GM19397 (cell line): Measurements from ENCODE around the gene DNAJC9.
A peak's percentile ranks its signal among the peaks of the same experiment; 100 is the strongest.
"Not testable (repeated sequence)": the region's sequence is repeated elsewhere in the genome, so short reads cannot be mapped to it uniquely, and the experiment has no call there.

Experiments used
- ATAC-seq: cut with Tn5 transposase; IDR thresholded peaks from one replicate; pipeline ENCODE4 v1.9.1; 2021; ENCODE audit warnings: mild to moderate bottlenecking, moderate library complexity; ENCODE audit not compliant: unreplicated experiment

DNAJC9 gene, protein sequence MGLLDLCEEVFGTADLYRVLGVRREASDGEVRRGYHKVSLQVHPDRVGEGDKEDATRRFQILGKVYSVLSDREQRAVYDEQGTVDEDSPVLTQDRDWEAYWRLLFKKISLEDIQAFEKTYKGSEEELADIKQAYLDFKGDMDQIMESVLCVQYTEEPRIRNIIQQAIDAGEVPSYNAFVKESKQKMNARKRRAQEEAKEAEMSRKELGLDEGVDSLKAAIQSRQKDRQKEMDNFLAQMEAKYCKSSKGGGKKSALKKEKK

DNA sequence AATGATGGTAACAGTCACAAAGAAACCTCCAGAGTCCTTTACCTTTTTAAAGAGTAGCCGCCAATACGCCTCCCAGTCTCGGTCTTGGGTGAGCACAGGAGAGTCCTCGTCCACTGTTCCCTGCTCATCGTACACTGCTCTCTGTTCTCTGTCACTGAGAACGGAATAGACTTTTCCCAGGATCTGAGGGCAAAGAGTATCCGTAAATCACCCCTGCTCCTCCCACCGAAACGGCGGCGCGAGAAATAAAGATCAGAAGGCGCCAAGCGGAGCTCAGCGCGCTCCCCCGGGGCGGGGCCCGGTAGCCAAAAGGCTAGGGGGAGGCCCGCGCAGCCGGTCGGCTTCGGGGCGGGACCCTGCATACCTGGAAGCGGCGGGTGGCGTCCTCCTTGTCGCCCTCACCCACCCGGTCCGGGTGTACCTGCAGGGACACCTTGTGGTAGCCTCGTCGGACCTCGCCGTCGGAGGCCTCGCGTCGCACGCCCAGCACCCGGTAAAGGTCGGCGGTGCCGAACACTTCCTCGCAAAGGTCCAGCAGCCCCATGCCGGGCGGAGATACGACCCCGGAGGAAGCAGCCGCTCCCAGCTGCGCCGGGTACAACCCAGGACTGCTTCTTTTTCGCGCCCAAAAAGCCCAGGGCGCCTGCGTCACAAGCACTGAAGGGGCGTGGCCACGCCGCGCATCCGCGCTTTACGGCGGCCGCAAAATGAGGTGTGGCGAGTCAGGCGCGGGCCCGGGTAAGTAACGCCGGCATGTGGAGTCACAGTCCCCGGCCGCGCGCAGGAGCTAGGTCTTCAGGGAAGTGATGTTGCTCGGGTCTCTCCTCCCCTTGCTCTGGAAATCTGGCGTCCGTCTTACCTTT, at the start of gene DNAJC9:
Gene DNAJC9, minus strand, starts transcription at position 610 of the 863 bp plus-strand sequence. Its CDS starts 66 bp downstream, at position 544.
- peak; percentile 89 for ATAC-seq

DNA sequence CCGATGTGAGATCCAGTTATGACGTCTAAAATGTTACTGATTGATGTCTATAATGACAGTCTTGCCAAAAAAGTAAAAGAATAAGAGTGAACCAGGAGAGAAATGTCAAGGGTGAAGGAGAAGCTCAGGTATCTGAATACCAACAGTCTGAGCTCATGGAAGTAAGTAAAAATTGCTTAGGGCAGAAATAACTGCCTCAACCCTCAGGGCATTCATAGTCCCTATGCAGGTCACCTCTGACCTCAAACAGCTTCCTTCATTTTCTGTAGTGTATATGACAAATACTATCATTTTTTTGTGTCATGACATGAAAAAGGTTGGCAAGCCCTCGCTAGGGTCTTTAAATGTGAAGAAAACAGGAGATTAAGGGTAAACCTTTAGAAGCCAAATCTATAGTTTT, 46.4 kb upstream of the DNAJC9 start:
- no peak for ATAC-seq

DNA sequence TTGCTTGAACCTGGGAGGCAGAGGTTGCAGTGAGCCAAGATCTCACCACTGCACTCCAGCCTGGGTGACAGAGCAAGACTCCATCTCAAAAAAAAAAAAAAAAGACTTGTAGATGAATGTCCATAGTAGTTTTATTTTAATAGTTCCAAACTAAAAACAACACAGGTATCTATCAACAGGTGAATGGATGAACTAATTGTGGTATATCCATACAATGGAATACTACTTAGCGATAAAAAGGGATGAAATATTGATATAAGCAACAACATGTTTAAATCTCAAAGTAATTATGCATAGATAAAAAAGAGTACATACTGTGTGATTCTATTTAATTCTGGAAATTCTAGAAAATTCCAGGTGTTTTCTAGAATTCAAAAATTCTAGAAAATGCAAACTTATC, 42.9 kb upstream of the DNAJC9 start:
- no peak for ATAC-seq

DNA sequence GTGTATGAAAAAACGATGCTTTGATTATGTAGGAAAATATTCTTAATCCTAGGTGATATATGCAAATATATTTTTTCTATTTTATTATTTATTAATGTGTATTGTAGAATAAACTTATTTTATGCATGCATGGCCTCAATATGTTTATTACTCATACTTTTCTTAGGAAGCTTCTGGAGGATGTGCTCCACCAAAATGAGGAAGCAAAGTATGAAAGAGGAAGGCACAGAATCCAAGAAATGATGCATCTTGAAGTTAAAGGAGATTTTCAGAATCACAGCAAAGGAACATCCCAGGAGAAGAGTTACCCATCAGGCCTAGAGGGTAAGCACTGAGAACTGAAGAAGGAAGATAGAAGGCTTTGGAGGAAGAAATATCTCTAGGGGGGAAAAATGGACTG, 40.4 kb upstream of the DNAJC9 start:
- ATAC-seq = no peak

DNA sequence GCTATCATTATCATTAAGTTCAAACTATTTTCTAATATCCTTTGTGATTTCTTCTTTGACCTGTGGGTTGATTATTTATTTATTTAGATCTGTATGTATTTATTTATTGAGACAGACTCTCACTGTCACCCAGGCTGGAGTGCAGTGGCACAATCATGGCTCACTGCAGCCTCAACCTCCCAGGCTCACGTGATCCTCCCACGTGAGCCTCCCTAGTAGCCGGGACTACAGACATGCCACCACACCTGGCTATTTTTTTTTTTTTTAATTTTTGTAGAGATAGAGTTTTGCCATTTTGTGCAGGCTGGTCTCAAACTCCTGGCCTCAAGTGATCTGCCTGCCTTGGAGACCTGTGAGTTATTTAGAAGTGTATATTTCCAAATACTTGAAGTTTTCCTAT, 34.0 kb upstream of the DNAJC9 start:
- no peak for ATAC-seq

DNA sequence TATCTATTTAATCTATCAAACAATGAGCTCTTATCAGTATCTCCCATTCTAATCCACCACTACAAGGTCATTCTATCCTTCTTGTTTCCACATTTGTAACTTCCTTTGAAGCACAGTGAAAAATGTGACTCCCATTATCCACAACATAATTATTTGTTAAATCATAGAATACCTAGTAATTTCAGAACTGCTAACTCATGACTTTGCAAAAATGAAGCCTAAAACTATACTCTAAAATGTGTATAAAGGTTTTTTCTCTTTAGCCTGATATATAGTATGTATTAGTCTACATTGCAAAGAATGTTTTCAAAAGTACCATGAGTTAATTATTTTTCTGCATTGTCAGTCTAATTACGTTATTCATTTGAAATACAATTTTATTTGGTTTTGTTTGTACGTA, 17.4 kb upstream of the DNAJC9 start:
- no peak for ATAC-seq

DNA sequence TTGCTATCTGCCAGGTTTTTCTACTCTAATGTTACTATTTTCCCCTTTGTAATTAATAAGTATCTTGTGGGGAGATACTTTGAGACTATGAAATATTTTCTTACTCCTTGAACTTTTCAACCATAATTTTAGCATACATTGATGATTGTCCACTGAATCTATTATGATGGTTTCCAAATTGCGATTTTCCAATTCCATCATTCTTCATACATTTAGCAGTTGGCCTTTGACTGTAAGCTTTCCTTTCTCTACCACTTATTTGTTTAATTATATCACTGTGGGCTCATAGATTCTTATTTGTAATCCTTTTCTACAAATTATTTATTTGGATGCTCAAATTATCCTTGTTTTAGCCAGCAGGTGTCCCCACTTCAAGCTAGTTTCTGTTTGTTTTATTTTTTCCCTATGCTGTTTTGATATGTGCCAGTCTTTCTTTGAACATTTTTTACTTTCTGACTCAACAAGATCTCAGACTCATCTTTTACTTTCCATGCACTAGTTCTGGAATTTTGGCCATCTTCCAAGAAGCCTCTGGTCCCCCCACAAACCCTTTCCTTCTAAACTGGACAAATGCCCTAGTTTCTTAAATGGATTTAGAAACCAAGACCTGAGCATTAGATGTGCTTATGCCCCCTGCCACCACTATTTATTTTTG, 16.8 kb upstream of the DNAJC9 start:
- no peak for ATAC-seq

DNA sequence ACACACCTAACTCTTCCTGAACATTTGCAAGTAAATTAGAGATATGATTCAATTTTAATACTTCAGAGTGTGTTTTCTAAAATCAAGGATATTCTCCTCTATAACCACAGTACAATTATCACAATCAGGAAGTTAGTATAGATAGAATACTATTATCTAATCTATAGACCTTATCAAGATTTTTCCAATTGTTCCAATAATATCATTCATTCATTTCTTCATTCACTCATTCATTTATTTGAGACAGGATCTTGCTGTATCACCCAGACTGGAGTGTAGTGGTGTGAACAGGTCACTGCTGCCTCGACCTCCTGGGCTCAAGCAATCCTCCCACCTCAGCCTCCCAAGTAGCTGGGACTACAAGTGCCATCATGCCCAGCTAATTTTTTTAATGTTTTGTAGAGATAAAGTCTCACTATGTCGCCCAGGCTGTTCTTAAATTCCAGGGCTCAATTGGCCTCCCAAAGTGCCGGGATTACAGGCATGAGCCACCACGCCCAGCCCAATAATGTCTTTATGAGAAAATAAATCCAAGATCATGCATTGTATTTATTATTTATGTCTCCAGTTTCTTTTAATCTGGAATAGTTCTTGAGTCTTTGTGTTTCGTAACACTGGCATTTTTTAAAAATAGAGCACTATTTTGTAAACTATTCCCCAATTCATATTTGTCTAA, 16.0 kb upstream of the DNAJC9 start:
- no peak for ATAC-seq

DNA sequence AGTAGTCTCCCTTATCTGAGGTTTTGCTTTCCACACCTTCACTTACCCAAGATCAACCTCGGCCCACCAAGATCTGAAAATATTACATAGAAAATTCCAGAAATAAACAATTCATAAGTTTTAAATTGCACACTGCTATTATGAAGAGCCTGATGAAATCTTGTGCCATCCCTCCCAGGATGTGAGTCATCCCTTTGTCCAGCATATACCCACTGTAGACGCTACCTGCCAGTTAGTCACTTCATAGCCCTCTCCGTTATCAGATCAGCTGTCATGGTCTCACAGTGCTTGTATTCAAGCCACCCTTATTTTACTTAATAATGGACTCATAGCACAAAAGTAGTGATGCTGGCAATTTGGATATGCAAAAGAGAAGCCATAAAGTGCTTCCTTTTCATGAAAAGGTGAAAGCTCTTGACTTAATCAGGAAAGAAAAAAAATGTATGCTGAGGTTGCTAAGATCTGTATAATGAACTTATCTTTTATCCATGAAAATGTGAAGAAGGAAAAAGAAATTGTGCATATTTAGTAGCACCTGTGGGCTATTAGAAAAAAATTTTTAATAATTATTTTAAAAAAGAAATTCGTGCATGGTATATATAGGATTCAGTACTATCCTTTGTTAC, 15.2 kb upstream of the DNAJC9 start:
- no peak for ATAC-seq

DNA sequence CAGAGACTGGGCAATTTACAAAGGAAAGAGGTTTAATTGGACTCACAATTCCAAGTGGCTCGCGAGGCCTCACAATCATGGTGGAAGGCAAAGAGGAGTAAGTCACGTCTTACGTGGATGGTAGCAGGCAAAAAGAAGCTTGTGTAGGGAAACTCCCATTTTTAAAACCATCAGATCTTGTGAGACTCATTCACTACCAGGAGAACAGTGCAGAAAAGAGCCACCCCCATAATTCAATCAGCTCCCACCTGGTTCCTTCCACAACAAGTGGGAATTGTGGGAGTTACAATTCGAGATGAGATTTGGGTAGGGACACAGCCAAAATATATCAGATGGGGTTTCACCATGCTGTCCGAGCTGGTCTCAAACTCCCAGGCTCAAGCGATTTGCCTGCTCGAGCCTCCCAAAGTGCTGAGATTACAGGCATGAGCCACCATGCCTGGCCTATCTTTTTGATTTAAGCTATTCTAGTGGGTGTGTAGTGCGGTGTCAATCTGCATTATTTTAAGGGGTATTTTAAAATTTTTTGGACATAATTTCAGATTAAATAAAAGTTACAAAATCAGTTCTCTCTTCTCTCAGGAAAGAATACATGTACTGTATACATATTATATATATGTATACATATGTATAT, 14.4 kb upstream of the DNAJC9 start:
- no peak for ATAC-seq

DNA sequence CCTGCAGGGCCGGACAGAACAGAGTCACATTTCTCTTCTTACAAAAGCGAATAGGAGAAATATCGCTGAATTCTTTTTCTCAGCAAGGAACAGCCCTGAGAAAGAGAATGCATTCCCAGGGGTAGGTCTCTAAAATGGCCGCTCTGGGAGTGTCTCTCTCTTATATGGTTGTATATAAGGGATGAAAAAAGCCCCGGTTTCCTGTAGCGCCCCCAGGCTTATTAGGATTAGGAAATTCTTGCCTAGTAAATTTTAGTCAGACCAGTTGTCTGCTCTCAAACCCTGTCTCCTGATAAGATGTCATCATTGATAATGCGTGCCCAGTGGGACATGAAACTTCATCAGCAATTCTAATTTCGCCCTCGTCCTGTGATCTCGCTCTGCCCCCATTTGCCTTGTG, 11.6 kb upstream of the DNAJC9 start:
- not testable (repeated sequence) for ATAC-seq

DNA sequence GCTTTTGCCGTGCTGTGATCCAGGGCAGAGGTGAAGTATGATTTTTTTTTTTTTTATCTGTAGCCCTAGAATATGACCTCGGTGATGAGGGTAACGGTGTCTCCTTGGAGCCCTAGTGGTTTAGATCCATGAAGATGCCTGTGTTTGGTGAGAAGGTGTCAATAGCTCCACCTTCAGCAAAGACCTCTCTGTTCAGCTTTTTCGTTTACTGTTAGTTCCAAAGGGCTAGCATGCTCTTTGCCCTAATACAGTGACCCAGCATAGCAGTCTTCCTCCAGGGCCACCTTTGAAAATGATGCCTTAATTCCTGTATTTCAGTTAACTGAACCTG, 6.1 kb upstream of the DNAJC9 start:
- ATAC-seq = no peak

DNA sequence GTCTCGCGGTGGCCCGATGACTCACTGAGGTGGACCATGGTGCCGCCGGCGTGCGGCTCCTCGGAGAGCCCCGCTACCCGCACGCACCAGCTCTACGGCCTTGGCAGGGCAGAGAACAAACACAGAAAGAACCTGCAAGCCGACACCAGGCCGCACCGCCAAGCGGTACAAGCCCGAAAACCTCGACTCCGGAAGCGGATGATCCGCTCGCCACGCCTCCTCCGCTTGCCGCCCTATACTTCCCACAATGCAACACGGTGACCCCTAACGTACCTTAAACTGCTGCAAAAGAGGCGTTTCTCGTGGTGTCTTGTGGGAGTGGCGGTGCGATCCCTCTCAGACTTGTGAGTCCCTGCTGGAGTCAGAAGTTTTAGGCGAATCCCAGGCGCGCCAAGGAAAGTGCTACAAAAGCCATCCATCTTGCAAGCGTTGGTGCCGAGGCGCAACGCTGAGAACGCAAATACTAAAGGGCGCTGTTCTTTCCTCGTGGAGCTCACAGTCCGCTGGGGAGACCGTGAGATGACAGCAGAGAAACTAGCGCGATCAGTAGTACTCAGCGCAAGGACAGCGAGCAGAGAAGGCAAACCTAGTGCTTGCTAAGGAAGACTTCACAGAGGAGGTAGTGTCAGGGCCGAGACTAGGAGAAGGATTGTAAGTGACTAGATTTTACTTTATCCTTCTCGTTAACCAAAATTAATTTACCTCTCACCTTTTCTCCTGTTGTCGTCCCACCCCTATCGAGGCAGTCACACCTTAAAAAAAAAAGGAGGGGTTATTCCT, 5.6 kb upstream of the DNAJC9 start, which contains the start of gene MRPS16:
Gene MRPS16, minus strand, starts transcription at position 200 of the 780 bp plus-strand sequence. Its CDS starts 162 bp downstream, at position 38.
- ATAC-seq = peak; percentile 84

DNA sequence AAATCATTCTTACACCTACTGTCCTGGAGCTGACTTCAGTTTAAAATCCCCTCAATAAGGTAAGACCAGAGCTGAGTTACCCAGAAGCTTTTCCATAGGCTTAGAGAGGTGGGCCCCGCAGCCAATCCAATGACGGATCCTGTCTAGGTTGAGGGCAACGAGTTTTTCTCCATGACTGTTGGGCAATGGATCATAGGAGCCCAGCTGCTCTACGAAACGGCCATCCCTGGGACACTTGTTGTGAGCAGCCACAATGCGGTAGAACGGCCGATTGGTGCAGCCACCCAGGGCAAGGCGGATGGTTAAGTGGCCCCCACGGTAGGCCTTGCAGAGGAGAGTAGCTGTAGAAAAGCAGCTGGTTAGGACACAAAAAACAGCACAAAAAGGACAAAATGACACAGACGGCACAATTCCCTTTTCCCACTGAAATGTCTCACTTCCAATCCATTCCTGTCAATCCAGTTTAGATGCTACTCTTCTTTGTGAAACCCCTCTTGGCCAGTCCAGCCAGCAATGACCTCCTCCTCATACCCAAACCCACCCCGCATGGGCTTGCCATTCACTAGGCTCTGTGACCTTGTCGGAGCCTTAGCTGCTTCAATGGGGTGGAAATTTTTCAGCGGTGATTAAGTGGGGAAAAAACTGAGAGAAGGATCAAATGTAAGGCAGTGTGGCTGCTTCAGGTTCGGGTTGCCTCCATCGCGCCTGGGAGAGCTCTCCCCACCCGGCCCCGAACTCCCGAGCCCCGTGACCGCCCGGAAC, 4.8 kb upstream of the DNAJC9 start:
- no peak for ATAC-seq

DNA sequence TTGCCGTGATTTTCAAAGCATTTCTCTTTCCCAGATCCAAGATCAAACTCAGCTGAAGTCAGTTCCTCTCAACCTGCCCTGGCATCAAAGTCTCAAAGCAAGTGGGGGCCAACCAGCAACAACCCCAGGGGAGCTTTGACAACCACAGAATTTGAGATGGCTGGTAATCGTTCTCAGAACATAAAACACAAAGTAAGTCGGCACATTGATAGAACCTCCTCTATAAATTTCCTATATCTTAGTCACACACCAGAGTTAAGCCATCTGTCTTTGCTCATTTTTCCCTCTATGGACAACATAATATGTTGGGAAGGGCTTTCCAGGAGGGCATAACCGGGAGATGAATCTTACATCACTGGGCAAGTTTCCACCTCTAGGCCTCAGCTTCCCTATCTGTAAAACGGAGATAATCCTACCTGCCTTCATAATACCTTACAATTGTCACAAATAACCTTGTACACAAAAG, 1.2 kb upstream of the DNAJC9 start:
- ATAC-seq = no peak

DNA sequence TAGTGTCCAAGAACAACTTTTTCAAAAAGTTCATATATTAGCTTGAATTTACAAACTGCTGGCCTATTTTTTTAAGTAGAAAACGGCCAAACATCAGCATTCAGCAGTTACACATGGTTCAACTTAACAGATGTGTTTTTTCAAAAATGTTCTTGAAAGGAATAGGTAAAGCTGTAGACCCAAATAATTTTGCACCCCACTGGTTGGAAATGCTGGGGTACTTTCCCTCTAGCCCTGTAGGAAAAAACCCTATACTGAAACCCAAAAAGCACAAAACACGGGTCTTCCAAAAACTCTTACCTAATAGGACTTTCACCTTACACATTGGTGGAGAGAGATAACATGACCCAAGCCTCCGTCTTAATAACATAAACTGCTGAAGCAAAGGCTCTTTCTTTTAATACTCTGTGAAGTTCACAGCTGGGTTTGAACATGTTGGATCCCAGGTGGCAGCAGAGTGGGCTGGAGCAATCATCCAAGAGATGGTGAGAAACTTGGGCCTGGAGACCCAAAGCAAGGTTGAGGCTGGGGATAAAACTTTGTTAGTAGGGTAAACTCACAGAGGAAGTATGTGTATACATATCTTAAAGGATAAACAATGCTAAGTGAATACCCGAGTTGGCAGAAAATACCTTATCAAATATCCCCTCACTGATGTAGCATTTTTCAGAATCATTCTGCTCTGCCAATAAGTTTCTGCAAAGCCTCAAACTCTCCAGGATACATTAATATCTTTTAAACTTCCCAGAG, 629 bp upstream of the DNAJC9 start:
- ATAC-seq = no peak

DNA sequence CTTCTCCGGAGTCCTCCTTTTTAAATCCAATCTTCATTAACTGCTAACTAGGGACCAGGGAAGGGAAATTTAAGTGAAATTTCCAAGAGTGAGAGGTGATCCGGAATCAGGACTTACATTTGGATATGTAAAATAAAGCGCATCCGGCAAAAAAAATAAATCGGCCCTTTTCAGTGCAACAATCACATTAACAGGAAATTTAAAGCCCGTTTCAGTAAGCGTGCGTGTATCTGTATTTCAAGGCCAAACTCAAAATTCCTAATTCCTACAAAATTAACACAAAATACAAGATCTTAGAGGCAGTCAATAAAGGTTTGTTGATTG, 771 bp downstream of the DNAJC9 start:
- no peak for ATAC-seq

DNA sequence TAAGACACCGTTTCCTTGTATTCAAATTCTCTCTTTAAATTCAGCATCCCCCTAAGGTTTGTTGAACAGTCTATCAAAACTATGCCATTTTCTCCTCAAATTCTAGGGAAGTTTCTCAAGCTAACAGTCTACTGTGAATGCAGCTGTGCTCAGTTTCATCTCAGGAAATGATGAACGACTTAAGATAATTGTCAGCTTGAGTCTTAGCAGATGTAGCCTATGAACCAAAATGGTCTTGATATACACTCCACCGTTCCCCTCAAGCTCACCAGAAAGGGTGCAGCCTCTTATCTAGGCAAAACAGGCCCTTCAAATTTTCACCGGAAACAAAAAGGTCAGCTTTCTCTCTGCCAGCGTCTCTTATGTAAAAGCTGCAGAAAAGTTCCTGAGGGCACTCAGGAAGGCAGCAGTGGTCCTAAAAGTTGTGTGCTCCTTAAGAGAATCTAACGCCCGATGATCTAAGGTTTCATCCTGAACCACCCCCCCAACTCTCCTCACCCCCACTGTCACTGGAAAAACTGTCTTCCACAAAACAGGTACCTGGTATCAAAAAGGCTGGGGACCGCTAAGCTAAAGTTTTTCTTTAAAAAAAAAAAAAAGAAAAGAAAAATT, 2.1 kb downstream of the DNAJC9 start:
- no peak for ATAC-seq
